Activated naive CD8-positive, alpha-beta T cell treated with anti-CD3 and anti-CD28 coated beads, Interleukin-2, amount 10 ng/mL, durations not matched to agents 7 days and 5 days (primary cell): ENCODE measurements around the gene RALGAPA2. TPM values are rescaled to one million over a fixed set of nuclear protein-coding genes. Genes with fewer than 3 reads are reported as not detected.

Source experiments
- ATAC-seq: fragments of 150-1000 bp; cut with Tn5 transposase; one replicate; pipeline ENCODE4 v1.10.0; 2021; ENCODE audit warnings: low read depth, moderate library complexity
- POLR2A ChIA-PET: fragments of 350-600 bp; sonication (Branson Sonifier 250); formaldehyde crosslinking; loops from one replicate; lab custom pipeline; 2021; ENCODE audit warnings: antibody characterized with exemption; lab: Charles Lee
- DNase-seq: peaks from one replicate; pipeline ENCODE4 v3.0.0; 2021
- H3K27ac Mint-ChIP-seq: one replicate; pipeline ENCODE4 v1.8.0; 2022; ENCODE audit warnings: mild to moderate bottlenecking, mixed read lengths
- H3K27me3 Mint-ChIP-seq: one replicate; pipeline ENCODE4 v1.8.0; 2022; ENCODE audit warnings: mild to moderate bottlenecking, moderate library complexity, mixed read lengths
- H3K36me3 Mint-ChIP-seq: one replicate; pipeline ENCODE4 v1.8.0; 2021; ENCODE audit warnings: mild to moderate bottlenecking, mixed read lengths
- H3K4me1 Mint-ChIP-seq: one replicate; pipeline ENCODE4 v1.8.0; 2021; ENCODE audit warnings: mixed read lengths
- H3K4me3 Mint-ChIP-seq: one replicate; pipeline ENCODE4 v1.8.0; 2022; ENCODE audit warnings: mild to moderate bottlenecking, moderate library complexity, mixed read lengths
- H3K9me3 Mint-ChIP-seq: one replicate; pipeline ENCODE4 v1.8.0; 2021; ENCODE audit warnings: mixed read lengths
- total RNA-seq, 2 experiments: library from RNA; stranded (reverse); gene quantifications; one replicate each; pipeline ENCODE4 v1.2.3, GENCODE V29; 2021

Gene RALGAPA2
- total RNA-seq, 2 experiments from 2014 or later: 25.1 to 28.6 TPM

DNA sequence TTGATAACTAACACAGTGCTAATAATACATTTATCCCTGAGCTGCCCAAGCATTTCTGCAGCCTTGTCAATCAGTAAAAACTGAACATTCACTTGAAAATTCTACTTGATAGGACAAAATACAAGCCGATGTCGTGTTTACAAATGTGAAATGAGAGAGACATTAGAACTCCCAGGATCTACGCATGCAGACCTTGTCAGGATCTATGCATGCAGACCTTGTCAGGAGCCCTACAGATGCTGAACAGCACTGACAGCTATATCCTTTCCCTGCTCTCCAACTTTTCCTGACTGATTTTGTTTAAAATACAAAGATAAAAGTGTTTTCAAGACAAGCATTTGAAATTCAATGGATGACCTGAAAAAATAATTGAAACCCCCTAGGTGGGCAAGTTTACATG is 315.6 kb downstream of the RALGAPA2 start:
- H3K4me1 Mint-ChIP-seq: no peaks in the 10 kb centered on the region
- H3K27me3 Mint-ChIP-seq: no peaks in the 10 kb centered on the region
- H3K4me3 Mint-ChIP-seq: no peak overlapping the region
- H3K27ac Mint-ChIP-seq: no peak overlapping the region
- no peak for DNase-seq
- POLR2A ChIA-PET: no interaction called here
- ATAC-seq: no peak
- no peaks in the 10 kb centered on the region for H3K9me3 Mint-ChIP-seq
- peaks cover 2% of the 10 kb centered on the region for H3K36me3 Mint-ChIP-seq

DNA sequence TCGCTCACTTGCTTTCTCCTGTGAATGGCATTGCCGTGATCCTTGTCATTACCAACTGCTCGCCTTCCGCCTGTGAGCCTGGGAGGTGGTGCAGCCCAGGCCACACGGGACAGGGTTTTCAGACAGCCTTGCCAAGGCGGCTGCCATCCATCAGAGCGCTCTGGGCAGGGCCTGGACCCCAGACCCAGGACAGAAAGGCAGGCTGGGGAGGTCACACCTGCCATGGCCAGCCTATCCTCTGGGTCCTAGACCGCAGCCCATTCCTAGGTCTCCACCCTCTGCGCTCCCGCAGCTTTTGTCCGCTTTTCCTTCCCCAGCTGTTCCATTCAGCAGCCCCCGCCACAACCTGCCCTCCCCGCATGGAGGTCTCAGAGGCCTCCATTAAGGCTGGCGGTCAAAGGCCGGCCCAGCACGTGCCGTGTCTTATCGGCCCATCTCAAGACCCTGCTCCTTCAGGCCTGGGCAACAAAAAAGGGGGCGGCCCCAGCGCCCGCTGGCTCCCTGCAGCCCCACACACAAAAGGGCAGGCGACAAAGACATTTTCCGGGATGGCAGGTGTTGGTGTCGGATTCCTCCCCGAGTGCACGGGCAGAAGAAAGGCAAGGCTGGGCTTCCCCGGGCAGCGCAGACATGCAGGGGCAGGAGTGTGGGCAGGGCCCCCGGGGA is 316.4 kb downstream of the RALGAPA2 start:
- H3K27me3 Mint-ChIP-seq: no peaks in the 10 kb centered on the region

DNA sequence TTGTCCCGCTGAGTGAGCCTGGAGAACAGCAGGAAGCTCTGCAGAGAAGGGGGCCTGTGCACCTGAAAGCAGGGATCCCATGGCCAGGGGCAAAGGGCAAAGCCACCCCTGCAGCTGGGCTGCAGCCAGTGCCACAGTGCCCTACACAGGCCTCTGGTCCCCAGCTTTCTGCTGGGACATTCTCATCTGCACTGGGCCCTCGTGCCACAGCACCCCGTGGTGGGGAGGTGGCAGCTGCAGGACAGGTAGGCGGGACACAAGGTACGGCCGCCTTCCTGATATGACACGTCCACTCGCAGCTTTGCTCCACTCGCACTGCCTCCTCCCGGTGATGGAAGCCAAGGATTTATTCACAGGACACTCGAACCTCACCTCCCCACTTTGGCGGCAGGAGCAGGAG is 317.4 kb downstream of the RALGAPA2 start:
- H3K4me1 Mint-ChIP-seq: no peaks in the 10 kb centered on the region
- DNase-seq (no peak), ATAC-seq (no peak)
- no peak overlapping the region for H3K27ac Mint-ChIP-seq
- H3K4me3 Mint-ChIP-seq: no peak overlapping the region
- H3K36me3 Mint-ChIP-seq: peaks cover 2% of the 10 kb centered on the region
- POLR2A ChIA-PET: no interaction called here
- H3K9me3 Mint-ChIP-seq: no peaks in the 10 kb centered on the region
- H3K27me3 Mint-ChIP-seq: no peaks in the 10 kb centered on the region

More for the DNA sequence above, 316.4 kb downstream of the RALGAPA2 start:
- POLR2A ChIA-PET: no interaction called here
- Mint-ChIP-seq H3K36me3 (peaks cover 2% of the 10 kb centered on the region), H3K4me3 (no peak overlapping the region), H3K9me3 (no peaks in the 10 kb centered on the region), H3K27ac (no peak overlapping the region), H3K4me1 (no peaks in the 10 kb centered on the region)
- no peak for ATAC-seq
- no peak for DNase-seq

DNA sequence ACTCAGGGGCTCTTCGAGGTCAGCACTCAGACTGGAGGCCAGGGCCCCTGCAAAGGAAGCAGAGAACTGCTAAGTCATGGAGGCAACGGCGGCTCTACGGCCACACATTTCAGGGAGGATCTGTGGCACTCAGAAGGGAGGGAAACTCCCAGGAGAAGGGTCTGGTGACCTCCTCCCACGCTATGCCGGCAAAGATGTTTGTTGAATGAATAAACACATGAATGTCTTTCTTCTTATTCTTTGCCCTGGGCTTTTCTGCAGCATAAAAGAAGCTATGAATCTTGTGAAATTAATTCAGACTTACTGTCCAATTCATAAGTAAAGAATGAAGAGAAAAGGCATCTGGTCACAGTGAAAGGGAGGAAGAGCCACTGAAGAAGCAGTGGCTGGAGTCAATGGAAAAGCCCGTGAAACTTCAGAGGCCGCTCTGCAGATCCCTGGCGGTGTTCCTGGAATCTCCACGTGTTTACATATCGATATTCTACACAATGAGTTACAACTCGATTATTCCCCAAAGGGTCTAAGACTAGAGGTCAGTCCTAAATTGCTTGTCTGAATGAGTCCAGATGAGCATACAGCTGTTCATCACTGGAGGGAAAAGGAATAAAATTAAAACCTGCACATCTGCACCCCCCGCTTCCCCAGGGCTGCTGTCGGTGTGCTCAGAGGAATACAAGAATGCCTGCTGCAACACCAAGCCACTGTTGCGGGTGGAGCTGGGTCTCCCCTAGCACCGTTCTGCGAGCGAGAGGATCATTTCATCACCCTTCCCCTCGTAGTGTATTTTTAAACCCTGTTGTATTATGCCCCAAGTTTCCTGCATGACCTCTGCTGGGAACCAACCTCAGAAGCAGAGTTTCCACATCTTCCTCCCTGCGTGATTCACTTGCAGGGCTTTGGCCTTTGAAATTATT is 319.0 kb downstream of the RALGAPA2 start:
- Mint-ChIP-seq H3K4me1 (no peaks in the 10 kb centered on the region), H3K36me3 (no peaks in the 10 kb centered on the region), H3K27ac (no peak overlapping the region), H3K27me3 (no peaks in the 10 kb centered on the region), H3K4me3 (no peak overlapping the region), H3K9me3 (no peaks in the 10 kb centered on the region)
- ATAC-seq (no peak), DNase-seq (no peak)
- POLR2A ChIA-PET: no interaction called here

DNA sequence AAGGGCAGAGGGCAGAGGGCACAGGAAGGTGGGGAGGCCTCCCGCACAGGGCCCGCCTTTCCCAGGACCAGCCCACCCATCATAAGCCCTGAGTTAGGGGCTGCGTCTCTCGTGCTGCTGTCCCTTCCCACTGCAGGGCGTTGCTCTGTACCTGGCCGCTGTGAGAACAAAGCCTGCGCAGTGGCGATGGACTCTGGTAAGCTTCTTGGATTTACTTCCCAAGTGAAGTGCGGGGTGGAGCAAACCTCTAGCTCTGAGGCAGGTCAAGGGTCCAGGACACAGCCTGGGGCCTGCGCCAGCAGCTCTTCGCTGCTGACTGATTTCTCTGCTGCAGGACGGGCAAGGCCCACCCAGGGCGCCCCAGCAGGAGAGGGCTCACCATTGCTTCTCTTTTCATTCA is 320.7 kb downstream of the RALGAPA2 start:
- H3K4me3 Mint-ChIP-seq: no peak overlapping the region
- DNase-seq: no peak
- H3K27me3 Mint-ChIP-seq: no peaks in the 10 kb centered on the region
- H3K9me3 Mint-ChIP-seq: no peaks in the 10 kb centered on the region
- no peak for ATAC-seq
- H3K36me3 Mint-ChIP-seq: no peaks in the 10 kb centered on the region
- POLR2A ChIA-PET: no interaction called here
- no peaks in the 10 kb centered on the region for H3K4me1 Mint-ChIP-seq
- H3K27ac Mint-ChIP-seq: no peak overlapping the region

DNA sequence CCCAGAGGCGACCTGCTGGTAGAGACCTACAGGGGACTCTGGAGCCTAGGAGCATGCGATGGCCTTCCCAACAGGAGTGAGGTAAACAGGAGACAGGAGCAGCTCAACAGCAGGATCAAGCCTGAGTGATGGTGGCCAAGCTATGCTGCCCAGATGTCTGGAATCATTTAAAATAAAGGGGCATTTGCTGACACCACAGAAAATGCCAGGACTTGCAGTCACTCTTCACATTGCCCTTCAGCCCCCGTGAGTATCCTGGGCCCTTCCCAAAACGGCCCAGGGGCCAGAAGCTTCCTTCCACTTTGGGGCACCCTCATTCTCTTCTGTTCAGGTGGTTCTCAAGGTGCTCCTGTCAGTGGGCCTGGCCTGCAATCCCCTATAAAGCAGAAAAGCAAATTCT is 321.3 kb downstream of the RALGAPA2 start:
- Mint-ChIP-seq H3K27me3 (no peaks in the 10 kb centered on the region), H3K4me1 (no peaks in the 10 kb centered on the region), H3K9me3 (no peaks in the 10 kb centered on the region), H3K4me3 (no peak overlapping the region), H3K36me3 (no peaks in the 10 kb centered on the region), H3K27ac (no peak overlapping the region)
- DNase-seq (no peak), ATAC-seq (no peak)
- POLR2A ChIA-PET: no interaction called here

DNA sequence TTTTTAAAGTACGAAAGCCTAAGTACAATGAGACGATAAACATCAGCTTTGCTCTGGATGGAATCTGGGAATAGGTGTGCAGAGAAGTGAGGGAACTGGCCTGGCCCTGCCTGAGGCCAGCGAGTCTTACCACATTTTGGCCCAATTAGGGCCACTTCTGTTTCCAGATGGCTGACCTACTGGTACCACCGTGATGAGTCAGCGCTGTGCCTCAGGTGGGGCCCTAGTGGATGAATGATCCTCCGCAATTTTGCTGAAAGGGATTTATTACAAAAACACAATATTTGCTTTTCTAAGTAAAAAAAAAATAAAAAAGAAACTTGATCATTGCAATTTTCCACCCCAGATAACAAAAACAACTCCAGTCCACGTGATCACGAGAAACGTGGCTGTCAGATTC is 322.1 kb downstream of the RALGAPA2 start:
- ATAC-seq (no peak), DNase-seq (no peak)
- no peaks in the 10 kb centered on the region for H3K27me3 Mint-ChIP-seq
- no peak overlapping the region for H3K27ac Mint-ChIP-seq
- H3K9me3 Mint-ChIP-seq: no peaks in the 10 kb centered on the region
- no peaks in the 10 kb centered on the region for H3K4me1 Mint-ChIP-seq
- no peak overlapping the region for H3K4me3 Mint-ChIP-seq
- POLR2A ChIA-PET: no interaction called here
- no peaks in the 10 kb centered on the region for H3K36me3 Mint-ChIP-seq

DNA sequence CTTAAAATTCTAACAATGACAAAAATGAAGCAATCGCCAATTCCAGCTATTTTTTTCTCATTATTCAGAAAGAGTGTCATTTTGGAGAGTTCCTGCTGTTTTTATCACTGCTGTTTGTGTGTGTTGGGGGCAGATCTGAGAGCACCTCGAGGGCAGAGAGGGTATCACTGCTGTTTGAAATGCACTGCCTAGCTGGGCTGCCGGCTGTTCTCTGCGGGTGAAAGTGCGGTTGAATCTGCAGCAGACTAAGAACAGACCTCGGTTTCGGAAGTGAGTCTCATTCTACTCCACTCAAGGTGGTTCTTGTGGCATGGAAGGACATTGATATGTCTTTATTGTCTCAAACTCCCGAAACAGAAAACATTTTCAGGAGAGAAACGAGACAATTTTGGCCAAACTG is 326.3 kb downstream of the RALGAPA2 start:
- H3K27me3 Mint-ChIP-seq: no peaks in the 10 kb centered on the region
- POLR2A ChIA-PET: no interaction called here
- DNase-seq (no peak), ATAC-seq (no peak)
- H3K4me3 Mint-ChIP-seq: no peak overlapping the region
- H3K4me1 Mint-ChIP-seq: no peaks in the 10 kb centered on the region
- no peaks in the 10 kb centered on the region for H3K9me3 Mint-ChIP-seq
- H3K36me3 Mint-ChIP-seq: no peaks in the 10 kb centered on the region
- no peak overlapping the region for H3K27ac Mint-ChIP-seq

DNA sequence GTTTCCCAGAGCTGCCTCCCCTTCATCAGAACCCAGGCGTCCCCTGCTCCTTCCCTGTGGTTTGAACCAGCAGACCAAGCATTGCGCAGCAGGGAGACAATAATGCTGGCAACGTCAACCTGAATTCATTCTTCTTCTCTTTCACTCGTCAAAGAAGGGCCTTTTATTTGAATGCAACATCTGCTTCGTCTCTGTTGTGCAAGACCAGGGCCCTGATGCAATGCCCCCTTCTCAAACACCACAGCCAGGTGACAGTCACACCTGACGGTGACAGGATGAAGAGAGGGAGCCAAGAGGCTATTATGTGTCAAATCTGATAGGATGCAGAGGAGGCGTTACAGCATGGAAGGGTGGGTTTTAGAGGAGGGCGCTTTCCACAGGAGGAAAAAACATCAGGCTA is 336.6 kb downstream of the RALGAPA2 start:
- no peak for DNase-seq
- no peak overlapping the region for H3K4me3 Mint-ChIP-seq
- H3K27ac Mint-ChIP-seq: no peak overlapping the region
- no peaks in the 10 kb centered on the region for H3K9me3 Mint-ChIP-seq
- ATAC-seq: no peak
- H3K27me3 Mint-ChIP-seq: peaks cover 50% of the 10 kb centered on the region
- POLR2A ChIA-PET: no interaction called here
- no peaks in the 10 kb centered on the region for H3K4me1 Mint-ChIP-seq
- H3K36me3 Mint-ChIP-seq: no peaks in the 10 kb centered on the region

DNA sequence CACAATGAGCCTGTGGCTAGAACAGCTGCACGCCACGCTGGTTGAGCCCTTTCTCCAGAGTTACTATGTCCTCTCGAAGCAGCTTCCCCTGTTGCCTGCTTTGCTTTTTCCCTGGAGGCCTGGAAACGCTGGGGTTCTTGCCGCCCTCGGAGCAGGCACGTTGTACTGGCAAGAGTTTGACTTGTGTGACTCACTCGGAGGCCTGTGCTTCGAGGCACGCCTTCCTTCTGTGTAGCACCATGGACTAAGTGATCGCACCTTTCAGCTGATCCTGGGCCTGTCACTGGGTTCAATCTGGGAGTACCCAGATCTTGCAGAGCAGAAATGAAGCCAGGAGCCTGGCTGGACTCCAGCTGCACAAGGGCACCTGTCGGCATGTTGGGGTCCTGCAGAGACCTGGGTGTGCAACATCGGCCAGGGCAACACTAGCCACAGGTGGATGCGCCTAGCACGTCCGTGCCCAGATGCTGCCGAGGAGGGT is 339.3 kb downstream of the RALGAPA2 start:
- Mint-ChIP-seq H3K27ac (no peak overlapping the region), H3K4me1 (peaks cover 5% of the 10 kb centered on the region), H3K27me3 (peaks cover 61% of the 10 kb centered on the region), H3K36me3 (peaks cover 3% of the 10 kb centered on the region), H3K4me3 (no peak overlapping the region), H3K9me3 (no peaks in the 10 kb centered on the region)
- ATAC-seq (no peak), DNase-seq (no peak)
- POLR2A ChIA-PET: no interaction called here

DNA sequence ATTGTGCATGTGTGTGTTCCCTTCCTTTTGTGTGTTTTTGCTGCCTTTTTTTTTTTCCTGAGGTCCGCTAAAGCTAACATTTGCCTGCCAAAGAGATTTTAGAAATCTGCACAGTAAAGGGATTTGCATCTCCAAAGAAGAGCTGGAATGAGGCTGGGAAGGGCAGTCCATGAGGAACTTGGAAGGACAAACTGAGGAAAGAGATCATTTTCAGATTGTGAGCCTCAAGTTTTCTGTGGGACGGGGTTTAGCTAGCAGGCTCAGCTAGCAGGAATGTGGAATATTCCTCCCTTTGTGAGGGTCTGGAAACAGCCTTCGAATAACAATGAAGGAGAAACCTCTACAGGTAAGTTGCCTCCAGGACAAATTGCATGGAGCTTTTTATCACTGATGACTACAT is 340.8 kb downstream of the RALGAPA2 start:
- Mint-ChIP-seq H3K4me3 (no peak overlapping the region), H3K27me3 (peaks cover 66% of the 10 kb centered on the region), H3K9me3 (no peaks in the 10 kb centered on the region), H3K27ac (no peak overlapping the region), H3K36me3 (peaks cover 3% of the 10 kb centered on the region), H3K4me1 (peaks cover 7% of the 10 kb centered on the region)
- ATAC-seq (no peak), DNase-seq (no peak)
- POLR2A ChIA-PET: no interaction called here

DNA sequence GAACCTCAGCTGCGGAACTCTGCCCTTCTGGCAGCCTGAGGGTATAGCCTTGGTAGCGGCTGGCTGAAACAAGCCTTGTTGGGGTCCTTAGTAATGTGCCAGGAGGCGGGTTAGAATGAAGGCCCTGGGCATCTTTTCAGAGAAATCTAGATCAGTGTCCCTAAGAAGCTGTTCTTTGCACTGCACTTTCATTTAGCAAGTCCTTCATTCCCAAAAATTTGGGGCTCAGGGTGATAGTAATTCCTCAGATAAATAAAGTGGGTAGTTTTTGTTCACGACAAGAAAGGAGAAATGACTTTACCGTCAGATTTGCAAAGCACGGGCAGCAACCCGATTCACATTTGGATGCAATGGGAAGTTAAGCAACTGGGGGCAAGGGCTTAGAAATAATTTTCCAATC is 341.4 kb downstream of the RALGAPA2 start:
- Mint-ChIP-seq H3K9me3 (no peaks in the 10 kb centered on the region), H3K4me1 (peaks cover 7% of the 10 kb centered on the region), H3K4me3 (no peak overlapping the region), H3K27me3 (peaks cover 68% of the 10 kb centered on the region), H3K36me3 (peaks cover 3% of the 10 kb centered on the region), H3K27ac (no peak overlapping the region)
- POLR2A ChIA-PET: no interaction called here
- no peak for DNase-seq
- ATAC-seq: no peak

DNA sequence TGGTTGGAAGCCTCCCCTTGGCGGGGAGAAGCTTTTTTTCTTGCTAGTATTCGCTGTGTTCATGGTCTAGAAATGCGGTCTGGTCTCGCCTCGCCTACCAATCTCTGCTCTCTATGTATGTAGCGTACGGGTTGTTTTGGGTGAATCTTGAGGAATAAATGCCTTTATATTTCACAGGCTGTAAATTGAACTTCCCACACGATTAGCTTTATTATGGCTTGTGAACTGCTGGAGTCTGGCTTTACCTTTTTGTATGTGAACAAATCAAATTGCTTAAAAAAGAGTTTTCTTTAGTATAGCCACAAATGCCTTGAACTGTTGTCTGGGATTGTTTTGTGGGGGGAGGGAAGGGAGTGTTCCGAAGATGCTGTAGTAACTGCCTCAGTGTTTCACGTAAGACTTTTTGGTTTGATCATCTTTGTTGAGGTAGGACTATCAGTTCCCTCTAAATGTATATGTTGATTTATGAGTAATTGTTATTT is 342.3 kb downstream of the RALGAPA2 start:
- no peak for ATAC-seq
- POLR2A ChIA-PET: no interaction called here
- peak overlapping the region; percentile 82 for H3K27ac Mint-ChIP-seq
- H3K4me1 Mint-ChIP-seq: peaks cover 7% of the 10 kb centered on the region
- peak overlapping the region; percentile 45 for H3K4me3 Mint-ChIP-seq
- DNase-seq: no peak
- peaks cover 69% of the 10 kb centered on the region for H3K27me3 Mint-ChIP-seq
- no peaks in the 10 kb centered on the region for H3K9me3 Mint-ChIP-seq
- H3K36me3 Mint-ChIP-seq: peaks cover 3% of the 10 kb centered on the region
